ENCODE results near the gene TDRD9. TPM values are rescaled to one million over a fixed set of nuclear protein-coding genes. Genes with fewer than 3 reads are reported as not detected.

The TDRD9 gene
- total and polyA plus RNA-seq, 4 donors, result 1.1 to 2.7 (median 2.0) TPM

GRCh38 chr14:103898711-103899110 is 29.5 kb upstream of the TDRD9 start:
- 88 to 90% methylated on average over 9 of the region's 9 CpGs for WGBS, 2 donors
- no peaks in the 10 kb centered on the region for H3K9me3 ChIP-seq (ENCODE audit: control insufficient read depth, low read length)
- no peak overlapping the region for H3K27ac ChIP-seq (ENCODE audit: low read depth in 1 of 2, low read length in 2 of 2)
- H3K36me3 ChIP-seq (ENCODE audit: control insufficient read depth in 1 of 2, insufficient read depth in 2 of 2, low read length in 1 of 2), result no peaks in the 10 kb centered on the region
- ATAC-seq (ENCODE audit: low FRiP score) (no peak), DNase-seq (peak in 1 of 2 donors; percentile 29)
- intact Hi-C loops (cut with DNase I), result no loop called here
- no peaks in the 10 kb centered on the region for H3K4me1 ChIP-seq (ENCODE audit: control insufficient read depth in 1 of 2, insufficient read depth in 2 of 2, low read length in 2 of 2)
- no peaks in the 10 kb centered on the region for H3K27me3 ChIP-seq (ENCODE audit: control insufficient read depth in 1 of 2, insufficient read depth in 2 of 2, low read length in 1 of 2)
- no peak overlapping the region for H3K4me3 ChIP-seq (ENCODE audit: low read length in 2 of 2)

GRCh38 chr14:103899316-103899715 is 28.9 kb upstream of the TDRD9 start:
- Histone ChIP-seq H3K9me3 (ENCODE audit: control insufficient read depth, low read length) (no peaks in the 10 kb centered on the region), H3K4me1 (ENCODE audit: control insufficient read depth in 1 of 2, insufficient read depth in 2 of 2, low read length in 2 of 2) (no peaks in the 10 kb centered on the region), H3K36me3 (ENCODE audit: control insufficient read depth in 1 of 2, insufficient read depth in 2 of 2, low read length in 1 of 2) (no peaks in the 10 kb centered on the region), H3K27me3 (ENCODE audit: control insufficient read depth in 1 of 2, insufficient read depth in 2 of 2, low read length in 1 of 2) (no peaks in the 10 kb centered on the region), H3K27ac (ENCODE audit: low read depth in 1 of 2, low read length in 2 of 2) (no peak overlapping the region), H3K4me3 (ENCODE audit: low read length in 2 of 2) (no peak overlapping the region)
- DNase-seq (peak in 1 of 2 donors; percentile 30), ATAC-seq (ENCODE audit: low FRiP score) (no peak)
- 77% methylated on average over 13 of the region's 13 CpGs for WGBS, 2 donors
- intact Hi-C loops (cut with DNase I), result no loop called here

- DNase-seq, result peak in 1 of 2 donors; percentile 40
- ATAC-seq (ENCODE audit: low FRiP score), result no peak
- Histone ChIP-seq H3K27ac (ENCODE audit: low read depth in 1 of 2, low read length in 2 of 2) (no peak overlapping the region), H3K27me3 (ENCODE audit: control insufficient read depth in 1 of 2, insufficient read depth in 2 of 2, low read length in 1 of 2) (no peaks in the 10 kb centered on the region), H3K4me3 (ENCODE audit: low read length in 2 of 2) (no peak overlapping the region), H3K36me3 (ENCODE audit: control insufficient read depth in 1 of 2, insufficient read depth in 2 of 2, low read length in 1 of 2) (no peaks in the 10 kb centered on the region), H3K9me3 (ENCODE audit: control insufficient read depth, low read length) (no peaks in the 10 kb centered on the region), H3K4me1 (ENCODE audit: control insufficient read depth in 1 of 2, insufficient read depth in 2 of 2, low read length in 2 of 2) (no peaks in the 10 kb centered on the region)
- 92 to 94% methylated on average over 14 of the region's 14 CpGs for WGBS, 2 donors
- intact Hi-C loops (cut with DNase I), result no loop called here
Measured at GRCh38 chr14:103899833-103900232, 28.4 kb upstream of the TDRD9 start.

- Histone ChIP-seq H3K27me3 (ENCODE audit: control insufficient read depth in 1 of 2, insufficient read depth in 2 of 2, low read length in 1 of 2) (no peaks in the 10 kb centered on the region), H3K27ac (ENCODE audit: low read depth in 1 of 2, low read length in 2 of 2) (no peak overlapping the region), H3K4me3 (ENCODE audit: low read length in 2 of 2) (no peak overlapping the region), H3K4me1 (ENCODE audit: control insufficient read depth in 1 of 2, insufficient read depth in 2 of 2, low read length in 2 of 2) (no peaks in the 10 kb centered on the region), H3K9me3 (ENCODE audit: control insufficient read depth, low read length) (no peaks in the 10 kb centered on the region), H3K36me3 (ENCODE audit: control insufficient read depth in 1 of 2, insufficient read depth in 2 of 2, low read length in 1 of 2) (no peaks in the 10 kb centered on the region)
- DNase-seq, result no peak
- no peak for ATAC-seq (ENCODE audit: low FRiP score)
- 89 to 96% methylated on average over 2 of the region's 2 CpGs for WGBS, 2 donors
- intact Hi-C loops (cut with DNase I), result no loop called here
Measured at GRCh38 chr14:103904493-103905107, 23.7 kb upstream of the TDRD9 start.

GRCh38 chr14:103905842-103906456 is 22.3 kb upstream of the TDRD9 start:
- WGBS, 2 donors, result 46 to 50% methylated on average over 22 of the region's 22 CpGs
- intact Hi-C loops (cut with DNase I), result no loop called here
- no peaks in the 10 kb centered on the region for H3K36me3 ChIP-seq (ENCODE audit: control insufficient read depth in 1 of 2, insufficient read depth in 2 of 2, low read length in 1 of 2)
- H3K4me3 ChIP-seq (ENCODE audit: low read length in 2 of 2), result no peak overlapping the region
- ATAC-seq (ENCODE audit: low FRiP score) (no peak), DNase-seq (peak in 1 of 2 donors; percentile 35)
- H3K9me3 ChIP-seq (ENCODE audit: control insufficient read depth, low read length), result no peaks in the 10 kb centered on the region
- no peak overlapping the region for H3K27ac ChIP-seq (ENCODE audit: low read depth in 1 of 2, low read length in 2 of 2)
- no peaks in the 10 kb centered on the region for H3K27me3 ChIP-seq (ENCODE audit: control insufficient read depth in 1 of 2, insufficient read depth in 2 of 2, low read length in 1 of 2)
- H3K4me1 ChIP-seq (ENCODE audit: control insufficient read depth in 1 of 2, insufficient read depth in 2 of 2, low read length in 2 of 2), result no peaks in the 10 kb centered on the region

- ATAC-seq (ENCODE audit: low FRiP score), result no peak
- H3K4me1 ChIP-seq (ENCODE audit: control insufficient read depth in 1 of 2, insufficient read depth in 2 of 2, low read length in 2 of 2), result no peaks in the 10 kb centered on the region
- H3K4me3 ChIP-seq (ENCODE audit: low read length in 2 of 2), result no peak overlapping the region
- intact Hi-C loops (cut with DNase I), result no loop called here
- H3K27me3 ChIP-seq (ENCODE audit: control insufficient read depth in 1 of 2, insufficient read depth in 2 of 2, low read length in 1 of 2), result no peaks in the 10 kb centered on the region
- H3K36me3 ChIP-seq (ENCODE audit: control insufficient read depth in 1 of 2, insufficient read depth in 2 of 2, low read length in 1 of 2), result peaks cover 0 to 3% of the 10 kb centered on the region in 2 donors
- no peaks in the 10 kb centered on the region for H3K9me3 ChIP-seq (ENCODE audit: control insufficient read depth, low read length)
- no peak overlapping the region for H3K27ac ChIP-seq (ENCODE audit: low read depth in 1 of 2, low read length in 2 of 2)
- 94 to 98% methylated on average over 4 of the region's 4 CpGs for WGBS, 2 donors
- DNase-seq, result no peak
Measured at GRCh38 chr14:103908580-103908979, 19.7 kb upstream of the TDRD9 start.

GRCh38 chr14:103909531-103910261 is 18.6 kb upstream of the TDRD9 start:
- Histone ChIP-seq H3K9me3 (ENCODE audit: control insufficient read depth, low read length) (no peaks in the 10 kb centered on the region), H3K27me3 (ENCODE audit: control insufficient read depth in 1 of 2, insufficient read depth in 2 of 2, low read length in 1 of 2) (no peaks in the 10 kb centered on the region), H3K36me3 (ENCODE audit: control insufficient read depth in 1 of 2, insufficient read depth in 2 of 2, low read length in 1 of 2) (peaks cover 0 to 3% of the 10 kb centered on the region in 2 donors), H3K27ac (ENCODE audit: low read depth in 1 of 2, low read length in 2 of 2) (no peak overlapping the region), H3K4me3 (ENCODE audit: low read length in 2 of 2) (no peak overlapping the region), H3K4me1 (ENCODE audit: control insufficient read depth in 1 of 2, insufficient read depth in 2 of 2, low read length in 2 of 2) (no peaks in the 10 kb centered on the region)
- intact Hi-C loops (cut with DNase I), result loop anchor here (2.0 kb wide), 1 partner anchor 101 kb away; no protein-coding TSS in a partner anchor
- ATAC-seq (ENCODE audit: low FRiP score) (no peak), DNase-seq (no peak)
- 68% methylated on average over 26 of the region's 26 CpGs for WGBS, 2 donors

- H3K36me3 ChIP-seq (ENCODE audit: control insufficient read depth in 1 of 2, insufficient read depth in 2 of 2, low read length in 1 of 2), result peaks cover 0 to 3% of the 10 kb centered on the region in 2 donors
- no peak overlapping the region for H3K4me3 ChIP-seq (ENCODE audit: low read length in 2 of 2)
- ATAC-seq (ENCODE audit: low FRiP score) (peak; percentile 89), DNase-seq (peak; percentile 78 to 86)
- H3K27me3 ChIP-seq (ENCODE audit: control insufficient read depth in 1 of 2, insufficient read depth in 2 of 2, low read length in 1 of 2), result no peaks in the 10 kb centered on the region
- H3K27ac ChIP-seq (ENCODE audit: low read depth in 1 of 2, low read length in 2 of 2), result no peak overlapping the region
- H3K9me3 ChIP-seq (ENCODE audit: control insufficient read depth, low read length), result no peaks in the 10 kb centered on the region
- 17 to 20% methylated on average over 20 of the region's 20 CpGs for WGBS, 2 donors
- no peaks in the 10 kb centered on the region for H3K4me1 ChIP-seq (ENCODE audit: control insufficient read depth in 1 of 2, insufficient read depth in 2 of 2, low read length in 2 of 2)
- intact Hi-C loops (cut with DNase I), result loop anchor here (2.0 kb wide), 1 partner anchor 102 kb away; no protein-coding TSS in a partner anchor
Measured at GRCh38 chr14:103910262-103910935, 17.9 kb upstream of the TDRD9 start.
